Stimulated activated CD4-positive, alpha-beta T cell treated with anti-CD3 and anti-CD28 coated beads, Interleukin-2, amount 100 ng/mL, for 24 hours (primary cell): ENCODE data around the gene MYO7B.

ENCODE experiments used
- DNase-seq, 2 donors: peaks; one replicate each; pipeline ENCODE4 v3.0.0-alpha.2; 2020

The MYO7B gene

DNA sequence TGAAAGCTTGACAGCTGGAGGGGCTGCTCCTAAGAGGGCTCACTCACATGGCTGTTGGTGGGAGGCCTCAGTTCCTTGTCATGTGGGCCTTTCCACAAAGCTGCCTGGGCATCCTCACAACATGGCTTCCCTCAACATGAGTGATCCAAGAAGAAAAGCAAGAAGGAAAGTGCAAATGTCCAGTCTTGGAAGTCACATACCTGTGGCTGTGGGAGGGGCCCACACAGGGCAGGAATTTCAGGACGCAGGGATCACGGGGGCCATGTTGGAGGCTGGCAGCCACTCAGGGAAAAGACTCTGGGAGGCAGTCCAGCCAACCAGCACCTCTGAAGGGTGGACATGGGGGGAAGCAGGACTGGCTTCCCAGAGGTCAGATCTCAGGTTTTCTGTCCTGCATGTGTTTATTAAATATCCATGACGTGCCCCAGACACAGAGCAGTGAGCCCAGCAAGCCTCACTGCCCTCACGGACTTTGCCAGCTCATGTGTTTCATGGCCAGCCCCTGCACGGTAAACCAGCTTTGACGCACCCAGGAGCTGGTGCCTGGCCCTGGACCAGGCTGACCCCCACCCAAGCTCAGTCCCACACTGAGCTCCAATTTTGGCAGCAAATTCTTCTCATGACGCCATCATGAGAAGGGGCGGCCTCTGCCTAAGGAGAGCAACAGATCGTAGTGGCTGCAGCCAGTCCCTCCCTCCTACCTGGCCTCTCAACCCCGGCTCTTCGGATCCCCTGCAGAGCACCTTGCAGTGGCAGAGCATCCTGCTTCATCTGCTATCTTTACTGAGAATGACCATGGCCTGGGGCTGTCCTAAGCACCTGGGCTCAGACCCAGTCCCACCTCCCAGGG lies 75.8 kb downstream of the MYO7B start:
- no peak for DNase-seq

DNA sequence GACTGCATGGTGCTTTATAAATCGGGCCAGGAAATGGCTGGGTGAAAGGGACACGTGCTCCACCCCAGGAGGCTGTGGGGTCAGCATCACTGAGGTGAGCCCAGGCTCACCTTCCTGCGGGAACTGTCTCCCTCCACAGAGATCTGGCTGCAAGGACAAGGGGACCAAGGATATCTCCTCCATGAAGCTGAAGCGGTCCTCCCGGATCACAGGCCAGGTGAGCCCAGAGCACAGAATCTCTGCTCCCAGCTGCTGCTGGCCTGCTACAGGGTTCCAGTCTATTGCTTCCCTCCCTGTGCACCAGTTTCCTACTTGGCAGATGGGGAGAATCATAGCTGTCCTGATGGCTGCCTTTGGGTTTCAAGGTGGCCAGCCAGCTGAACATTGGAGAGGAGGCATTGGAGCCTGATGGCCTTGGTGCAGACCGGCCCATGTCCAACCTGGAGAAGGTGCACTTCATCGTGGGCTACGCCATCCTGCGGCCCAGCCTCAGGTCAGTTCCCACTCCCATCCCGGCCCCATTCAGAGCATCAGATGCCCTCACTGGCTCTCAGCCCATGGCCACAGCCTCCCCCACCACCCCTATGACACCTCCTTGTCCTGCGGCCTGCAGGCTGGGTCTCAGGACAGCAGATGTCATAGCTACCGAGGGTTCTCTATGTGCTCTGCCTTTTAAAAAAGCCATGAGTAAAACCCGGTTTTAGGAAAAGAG lies 76.8 kb downstream of the MYO7B start:
- DNase-seq = no peak

DNA sequence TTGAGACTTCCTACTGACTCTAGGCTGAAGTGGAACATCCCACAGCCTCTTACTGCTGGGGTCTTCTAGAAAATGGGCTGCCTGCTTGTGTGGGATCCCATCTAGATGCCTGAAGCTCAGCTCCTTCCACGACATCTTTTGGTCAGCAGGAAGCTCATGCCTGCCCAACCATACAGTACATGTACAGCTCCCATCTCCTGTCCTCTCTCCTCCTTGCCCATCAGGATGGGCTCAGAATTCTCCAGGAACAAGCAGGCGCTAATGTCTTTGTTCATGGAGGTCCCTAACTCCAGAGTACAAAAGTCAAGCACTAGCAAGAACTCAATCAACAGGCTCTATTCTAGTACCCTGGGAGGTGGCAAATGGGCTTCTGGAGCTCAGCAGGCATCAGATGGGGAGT lies 78.8 kb downstream of the MYO7B start:
- DNase-seq = no peak

DNA sequence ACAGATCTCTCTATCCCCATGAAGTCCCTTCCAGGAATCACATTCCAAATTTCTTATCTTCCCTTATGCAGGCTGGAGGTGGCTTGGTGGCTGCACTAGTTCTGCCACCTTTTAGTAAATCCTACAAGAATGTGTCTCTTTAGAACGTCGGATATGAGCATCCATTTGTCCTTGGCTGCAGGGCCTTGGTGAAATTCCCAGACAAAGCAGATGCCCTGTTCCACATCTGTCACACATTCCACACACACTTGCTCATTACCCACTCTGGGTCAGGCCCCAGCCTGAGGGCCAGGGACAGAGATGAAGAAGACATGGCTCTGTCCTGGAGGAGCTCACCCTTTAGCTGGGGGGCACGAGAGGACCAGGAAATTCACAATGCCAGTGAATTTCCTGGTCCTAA lies 79.2 kb downstream of the MYO7B start:
- DNase-seq = no peak

DNA sequence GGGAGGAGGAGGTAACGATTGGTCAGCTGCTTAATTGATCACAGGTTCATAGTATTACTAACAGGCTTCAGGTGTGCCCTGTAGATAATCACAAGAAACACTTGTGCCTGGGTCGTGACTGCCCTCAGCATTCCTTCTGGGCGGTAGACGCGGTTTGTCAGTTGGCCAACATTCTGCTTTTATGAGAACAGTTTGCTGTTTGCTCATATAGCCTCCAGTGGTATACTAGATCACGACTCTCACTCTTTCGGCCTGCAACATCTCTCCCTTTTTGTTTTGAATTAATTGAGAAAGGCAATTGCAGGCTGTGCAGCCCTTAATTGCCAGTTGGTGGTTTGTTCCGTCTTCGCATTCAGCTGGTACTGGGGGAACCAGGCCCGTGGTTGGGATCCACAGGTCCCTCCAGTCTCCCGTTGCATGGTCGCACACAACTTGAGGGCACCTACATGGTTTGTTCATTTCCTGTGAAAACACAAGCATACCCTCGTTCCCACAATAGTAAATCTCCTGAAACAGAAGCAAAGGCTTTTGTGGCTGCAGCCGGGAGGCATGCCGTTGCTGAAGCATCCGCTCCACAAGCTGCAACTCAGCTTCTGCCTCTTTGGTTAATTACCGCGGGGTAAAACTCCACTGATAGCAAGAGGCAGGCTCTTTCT lies 80.2 kb downstream of the MYO7B start:
- DNase-seq = no peak

DNA sequence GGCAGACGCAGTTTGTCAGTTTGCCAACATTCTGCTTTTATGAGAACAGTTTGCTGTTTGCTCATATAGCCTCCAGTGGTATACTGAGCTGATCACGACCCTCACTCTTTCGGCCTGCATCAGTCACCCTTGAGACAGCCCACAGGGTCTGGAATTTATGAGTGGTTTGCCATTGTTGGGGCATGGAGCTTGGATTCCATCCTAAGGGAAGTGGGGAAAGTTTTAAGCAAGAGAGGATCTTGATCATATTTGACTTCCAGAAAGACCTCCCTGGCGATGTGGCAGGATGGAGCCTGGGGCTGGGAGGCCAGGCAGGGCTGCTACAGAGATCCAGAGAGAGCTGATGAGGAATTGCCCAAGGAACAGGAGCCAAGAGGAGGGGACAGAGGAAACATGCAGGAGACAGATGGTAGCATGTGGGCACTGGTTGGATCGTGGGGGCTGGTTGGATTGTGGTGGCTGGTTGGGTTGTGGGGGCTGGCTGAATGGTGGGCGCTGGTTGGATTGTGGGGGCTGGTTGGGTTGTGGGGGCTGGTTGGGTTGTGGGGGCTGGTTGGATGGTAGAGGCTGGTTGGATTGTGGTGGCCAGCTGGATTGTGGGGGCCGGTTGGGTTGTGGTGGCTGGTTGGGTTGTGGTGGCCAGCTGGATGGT lies 83.2 kb downstream of the MYO7B start:
- no peak for DNase-seq

DNA sequence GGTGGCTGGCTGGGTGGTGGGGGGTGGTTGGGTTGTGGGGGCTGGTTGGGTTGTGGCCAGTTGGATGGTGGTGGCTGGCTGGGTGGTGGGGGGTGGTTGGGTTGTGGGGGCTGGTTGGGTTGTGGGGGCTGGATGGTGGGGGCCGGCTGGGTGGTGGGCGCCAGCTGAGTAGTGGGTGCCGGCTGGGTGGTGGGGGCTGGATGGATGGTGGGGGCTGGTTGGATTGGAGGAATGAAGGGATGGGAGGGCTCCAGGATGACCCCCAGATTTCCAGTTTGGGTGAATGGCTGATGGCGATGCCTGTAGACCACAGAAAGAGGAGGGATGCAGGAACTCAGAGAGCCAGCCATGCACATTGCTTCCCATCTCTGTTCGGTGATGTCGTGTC lies 83.7 kb downstream of the MYO7B start:
- no peak for DNase-seq

DNA sequence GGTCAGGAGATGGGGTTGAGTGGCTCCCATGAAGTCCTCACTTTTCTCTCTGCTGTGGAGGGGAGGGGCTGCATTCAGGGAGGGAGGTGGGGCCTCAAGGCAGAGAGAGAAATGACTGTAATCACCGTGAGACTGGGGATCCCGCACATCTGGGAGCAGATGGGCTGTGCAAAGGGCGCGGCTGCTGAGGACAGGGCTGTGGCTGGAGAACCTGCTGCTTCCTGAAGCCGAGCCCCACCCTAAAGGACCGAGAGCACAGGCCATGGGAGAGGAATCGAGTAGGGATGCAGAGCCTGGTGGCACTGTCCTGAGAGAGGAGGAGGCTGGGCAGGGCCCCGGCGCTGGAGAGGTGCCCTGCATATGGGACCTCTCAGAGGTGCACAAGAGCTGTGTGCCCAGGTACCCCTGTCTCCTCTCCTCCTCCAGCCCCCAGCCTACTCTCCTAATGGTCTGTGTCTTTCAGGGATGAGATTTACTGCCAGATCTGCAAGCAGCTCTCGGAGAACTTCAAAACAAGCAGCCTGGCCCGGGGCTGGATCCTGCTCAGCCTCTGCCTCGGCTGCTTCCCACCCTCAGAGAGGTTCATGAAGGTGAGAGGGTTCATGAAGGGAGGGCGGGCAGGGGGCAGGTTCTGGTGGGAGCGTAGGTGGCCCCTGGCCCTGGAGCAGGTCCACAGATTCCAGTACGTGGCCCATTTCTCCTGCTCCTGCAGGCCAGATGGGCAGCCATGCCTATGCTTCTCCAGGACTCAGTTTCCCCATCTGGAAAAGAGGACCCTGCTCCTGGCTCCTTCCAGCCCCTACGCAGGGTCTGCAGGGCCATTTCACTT lies 84.6 kb downstream of the MYO7B start:
- DNase-seq = no peak

DNA sequence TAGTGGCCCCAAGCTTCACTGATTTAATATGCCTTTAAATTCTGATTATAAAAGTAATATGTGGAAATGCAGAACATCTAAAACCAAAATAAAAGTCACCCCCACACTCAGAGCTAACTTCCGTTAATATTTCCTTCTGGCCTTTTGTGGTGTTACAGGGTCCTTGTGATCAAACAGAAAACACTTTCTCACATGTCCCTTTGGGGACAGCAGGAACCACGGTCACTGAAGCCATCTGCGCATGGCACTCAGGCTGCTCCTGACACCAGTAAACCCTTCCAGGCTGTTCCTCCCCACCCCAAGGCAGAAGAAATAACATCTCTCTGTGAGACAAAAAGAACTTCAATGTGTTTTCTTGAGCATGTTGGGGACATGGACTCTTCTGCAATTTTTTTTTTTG lies 85.4 kb downstream of the MYO7B start:
- DNase-seq = no peak

DNA sequence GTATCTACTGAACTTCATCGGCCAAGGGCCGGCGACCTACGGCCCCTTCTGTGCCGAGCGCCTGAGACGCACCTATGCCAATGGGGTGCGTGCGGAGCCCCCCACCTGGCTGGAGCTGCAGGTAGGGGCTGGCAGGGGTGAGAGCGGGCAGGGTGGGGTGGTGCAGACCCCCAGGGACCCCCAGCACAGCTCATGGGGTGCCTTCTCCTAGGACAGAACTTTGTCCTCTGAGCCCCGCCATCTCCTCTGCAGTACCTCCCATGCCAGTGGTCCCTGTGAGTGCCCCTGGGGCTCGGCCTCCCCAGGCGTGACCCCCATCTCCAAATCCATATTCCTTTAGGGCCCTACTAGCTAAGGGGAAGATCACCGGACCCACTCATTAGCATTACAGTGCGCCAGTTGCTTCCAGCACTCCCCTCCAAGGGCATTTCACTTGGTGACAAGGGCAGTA lies 86.5 kb downstream of the MYO7B start:
- no peak for DNase-seq

DNA sequence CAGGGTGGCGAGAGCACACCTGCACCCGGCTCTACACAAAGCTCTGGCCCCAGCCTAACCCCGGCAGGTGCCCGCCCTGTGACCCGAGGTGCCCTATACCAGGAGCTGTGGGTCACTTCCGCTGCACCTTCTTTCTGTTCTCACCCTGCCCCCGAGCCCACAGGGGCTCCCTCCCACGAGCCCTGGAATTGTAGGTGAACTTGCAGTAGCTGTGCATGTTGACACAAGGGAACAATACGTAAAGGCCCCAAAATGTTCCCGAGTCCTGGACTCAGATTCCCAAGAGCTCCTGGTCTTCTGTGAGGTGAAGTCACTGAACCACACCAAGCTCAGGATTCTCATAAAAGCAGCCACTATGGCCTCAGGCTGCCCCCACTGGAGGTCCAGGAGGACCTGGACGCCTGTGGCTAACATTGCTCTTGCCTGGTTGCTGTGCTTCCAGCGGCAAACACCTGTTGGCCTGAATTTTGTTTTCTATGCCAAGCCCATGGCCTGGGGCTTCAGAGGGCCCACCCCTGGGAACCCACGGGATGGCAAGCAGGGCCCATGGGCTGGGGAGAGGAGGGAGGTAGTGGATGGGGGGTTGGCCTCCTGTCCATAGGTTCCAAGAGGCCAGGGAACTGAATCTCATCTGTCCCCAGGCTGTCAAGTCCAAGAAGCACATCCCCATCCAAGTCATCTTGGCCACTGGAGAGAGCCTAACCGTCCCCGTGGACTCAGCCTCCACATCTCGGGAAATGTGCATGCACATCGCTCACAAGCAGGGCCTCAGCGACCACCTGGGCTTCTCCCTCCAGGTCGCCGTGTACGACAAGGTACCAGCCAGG lies 87.3 kb downstream of the MYO7B start:
- DNase-seq = no peak

DNA sequence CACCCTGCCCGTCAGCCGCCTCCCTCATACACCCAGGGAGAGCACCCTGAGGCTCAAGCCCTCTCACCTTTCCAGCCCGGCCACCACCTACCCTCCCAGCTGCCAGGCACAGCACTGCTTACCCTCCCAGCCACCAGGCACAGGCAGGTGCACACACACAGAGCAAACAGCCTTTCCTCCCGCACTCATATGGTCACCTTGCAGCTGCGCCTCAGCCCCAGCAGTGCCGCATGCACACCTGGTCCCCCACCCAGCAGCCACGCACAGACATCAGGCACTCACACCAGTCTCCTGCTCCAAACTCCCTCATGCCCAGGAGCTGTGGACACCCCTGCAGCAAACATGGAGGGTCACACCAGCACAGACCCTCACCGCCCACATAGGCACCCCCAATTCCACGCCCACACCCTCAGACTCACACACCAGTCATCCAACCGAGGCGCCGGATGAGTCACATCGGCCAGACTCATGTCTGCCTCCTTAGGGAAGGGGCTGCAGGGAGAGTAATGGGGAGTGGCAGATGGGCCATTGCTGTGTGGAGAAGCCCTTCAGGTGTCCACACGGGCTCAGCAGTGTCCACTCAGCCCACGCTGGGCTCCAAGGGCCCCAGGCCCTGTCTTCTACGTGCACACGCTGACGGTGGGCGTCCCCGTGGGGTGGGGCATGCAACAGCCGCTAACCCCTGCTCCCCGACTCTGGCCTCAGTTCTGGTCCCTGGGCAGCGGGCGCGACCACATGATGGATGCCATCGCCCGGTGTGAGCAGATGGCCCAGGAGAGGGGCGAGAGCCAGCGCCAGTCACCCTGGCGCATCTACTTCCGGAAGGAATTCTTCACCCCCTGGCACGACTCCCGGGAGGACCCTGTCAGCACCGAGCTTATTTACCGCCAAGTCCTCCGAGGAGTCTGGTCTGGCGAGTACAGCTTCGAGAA lies 88.2 kb downstream of the MYO7B start:
- DNase-seq = no peak

DNA sequence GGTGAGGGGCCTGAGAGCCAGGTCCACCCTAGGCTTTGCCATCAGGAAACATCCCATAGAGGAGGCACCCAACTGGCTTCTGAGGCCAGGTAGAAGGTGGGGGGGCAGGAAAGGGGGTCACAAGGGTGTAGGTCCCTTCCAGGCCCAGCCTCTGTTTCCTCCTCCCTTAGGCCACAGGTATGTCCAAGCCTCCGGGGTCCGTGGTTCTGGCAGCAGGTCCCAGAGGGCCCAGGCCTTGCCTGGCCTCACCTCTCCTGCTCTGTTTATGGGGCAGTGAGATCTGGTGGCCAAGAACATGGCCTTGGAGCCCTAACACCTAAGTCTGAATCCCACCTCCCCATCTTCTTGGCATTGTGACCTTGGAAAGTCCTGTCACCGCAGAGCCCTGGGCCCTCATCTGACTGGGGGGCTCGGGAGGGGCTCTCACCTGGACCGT lies 88.9 kb downstream of the MYO7B start:
- DNase-seq = no peak

DNA sequence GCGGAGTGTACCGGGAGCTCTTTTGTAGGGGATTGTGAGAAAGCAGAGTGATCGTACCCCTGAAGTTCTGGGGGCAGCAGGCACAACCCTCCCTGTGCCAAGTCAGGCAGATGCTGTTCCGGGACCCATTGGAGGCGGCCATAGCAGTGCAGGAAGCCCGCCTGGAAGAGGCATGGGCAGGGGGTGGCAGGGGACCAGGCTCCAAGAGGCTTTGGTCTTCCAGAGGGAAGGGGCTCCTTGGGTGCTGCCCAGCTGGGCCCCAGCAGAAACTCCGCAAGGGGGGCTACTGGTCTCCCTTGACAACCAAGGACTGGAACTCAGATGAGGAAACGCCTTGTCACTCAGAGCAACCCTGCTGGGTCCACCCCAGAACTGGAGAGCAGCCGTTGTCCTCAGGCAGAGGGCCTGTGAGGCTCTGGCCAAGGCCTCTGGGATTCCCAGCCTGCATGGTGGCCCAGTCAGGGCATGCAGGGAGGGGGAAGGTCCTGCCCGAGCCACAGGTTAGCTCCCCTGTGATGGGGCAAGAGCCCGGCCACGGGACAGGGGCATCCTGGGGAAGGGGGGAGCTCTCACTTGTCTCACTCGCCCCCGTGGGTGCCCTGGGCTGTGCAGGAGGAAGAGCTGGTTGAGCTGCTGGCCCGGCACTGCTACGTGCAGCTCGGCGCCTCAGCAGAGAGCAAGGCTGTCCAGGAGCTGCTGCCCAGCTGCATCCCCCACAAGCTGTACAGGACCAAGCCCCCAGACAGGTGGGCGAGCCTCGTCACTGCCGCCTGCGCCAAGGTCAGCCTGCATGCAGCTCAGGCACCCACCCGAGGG lies 89.5 kb downstream of the MYO7B start:
- DNase-seq = no peak

DNA sequence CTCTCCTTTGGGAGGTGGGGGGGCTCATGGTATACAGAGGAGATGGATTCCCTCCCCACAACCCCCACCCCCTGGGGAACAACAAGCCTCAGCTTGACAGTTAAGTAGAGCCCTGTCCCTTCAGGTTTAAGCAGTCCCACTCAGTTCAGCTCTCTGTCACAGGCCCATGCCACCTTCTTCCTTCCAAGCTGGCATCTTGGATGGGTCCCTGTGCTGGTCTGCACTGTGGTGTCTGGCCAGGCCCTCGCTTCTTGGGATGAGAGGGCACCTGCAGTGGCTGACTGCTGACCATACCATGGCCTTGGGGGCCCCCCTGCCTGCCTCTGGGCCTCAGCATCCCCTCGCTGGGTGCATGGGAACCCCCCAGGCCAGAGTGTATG lies 90.1 kb downstream of the MYO7B start:
- no peak for DNase-seq

DNA sequence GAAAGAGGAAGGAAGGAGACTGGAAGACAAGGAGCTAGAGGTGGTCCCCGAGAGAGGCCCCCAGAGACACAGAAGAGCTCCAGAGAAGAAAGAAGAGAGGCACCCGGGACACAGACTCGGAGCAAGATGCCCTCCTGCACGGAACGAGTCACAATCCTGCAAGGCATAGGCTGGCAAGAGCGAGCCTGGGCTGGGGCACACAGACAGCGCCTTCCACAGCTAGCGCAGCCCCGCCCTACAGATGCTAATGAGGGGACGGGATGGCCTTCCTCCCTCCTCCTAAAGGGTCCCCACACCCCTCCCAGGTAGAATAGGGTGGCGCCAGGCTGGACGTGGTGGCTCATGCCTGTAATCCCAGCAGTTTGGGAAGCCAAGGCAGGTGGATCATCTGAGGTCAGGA lies 90.7 kb downstream of the MYO7B start:
- no peak for DNase-seq

DNA sequence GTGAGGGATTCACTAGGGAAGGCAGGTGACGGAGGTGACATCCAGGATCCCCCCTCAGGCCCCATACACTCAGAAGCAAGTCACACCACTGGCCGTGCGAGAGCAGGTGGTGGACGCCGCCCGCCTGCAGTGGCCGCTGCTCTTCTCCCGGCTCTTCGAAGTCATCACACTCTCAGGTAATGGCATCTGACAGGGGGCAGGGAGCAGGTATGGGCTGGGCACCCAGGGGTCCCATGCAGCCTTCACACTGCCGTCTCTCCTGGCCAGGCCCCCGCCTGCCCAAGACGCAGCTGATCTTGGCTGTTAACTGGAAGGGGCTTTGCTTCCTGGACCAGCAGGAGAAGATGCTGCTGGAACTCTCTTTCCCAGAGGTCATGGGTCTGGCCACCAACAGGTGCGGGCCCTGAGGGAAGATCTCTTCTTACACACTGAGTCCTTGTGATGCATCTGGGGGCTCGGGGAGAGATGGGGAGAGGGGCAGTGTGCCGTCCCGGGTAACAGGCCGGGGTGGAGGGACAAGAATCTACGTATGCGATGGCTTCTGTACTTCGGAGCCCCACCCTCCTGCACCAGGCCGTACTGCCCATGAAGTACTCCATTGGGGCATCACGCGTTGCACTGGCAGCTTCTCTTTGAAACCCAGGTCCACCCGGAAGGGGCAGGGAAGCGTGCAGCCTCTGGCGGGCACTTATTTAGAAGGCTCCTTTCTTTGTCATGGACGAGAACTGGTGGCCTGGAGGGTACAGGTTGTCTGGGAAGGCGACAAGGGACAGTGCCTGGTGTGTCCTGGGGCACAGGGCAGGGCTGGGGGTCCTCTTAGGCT lies 91.6 kb downstream of the MYO7B start:
- DNase-seq = no peak
